ENCODE measurements around the gene CRKL.

CRKL gene

GRCh38 chr22:20956258-20957101, 39.3 kb downstream of the CRKL start (continued):
- no peak for TF ChIP-seq ZNF433 (tag by site-specific recombination; IDR thresholded peaks at IDR 0.05; ENCODE audit: low read depth)
- no peak for TF ChIP-seq ZSCAN5A (tag by site-specific recombination; IDR thresholded peaks at IDR 0.05)
- TF ChIP-seq ZNF19 (tag by site-specific recombination; IDR thresholded peaks at IDR 0.05; ENCODE audit: low read depth) = no peak
- no peak for TF ChIP-seq ZSCAN16 (tag by site-specific recombination; IDR thresholded peaks at IDR 0.05)
- TF ChIP-seq, protein P1, sequence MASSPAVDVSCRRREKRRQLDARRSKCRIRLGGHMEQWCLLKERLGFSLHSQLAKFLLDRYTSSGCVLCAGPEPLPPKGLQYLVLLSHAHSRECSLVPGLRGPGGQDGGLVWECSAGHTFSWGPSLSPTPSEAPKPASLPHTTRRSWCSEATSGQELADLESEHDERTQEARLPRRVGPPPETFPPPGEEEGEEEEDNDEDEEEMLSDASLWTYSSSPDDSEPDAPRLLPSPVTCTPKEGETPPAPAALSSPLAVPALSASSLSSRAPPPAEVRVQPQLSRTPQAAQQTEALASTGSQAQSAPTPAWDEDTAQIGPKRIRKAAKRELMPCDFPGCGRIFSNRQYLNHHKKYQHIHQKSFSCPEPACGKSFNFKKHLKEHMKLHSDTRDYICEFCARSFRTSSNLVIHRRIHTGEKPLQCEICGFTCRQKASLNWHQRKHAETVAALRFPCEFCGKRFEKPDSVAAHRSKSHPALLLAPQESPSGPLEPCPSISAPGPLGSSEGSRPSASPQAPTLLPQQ (tag by site-specific recombination; IDR thresholded peaks at IDR 0.05) = no peak
- peak; percentile 42 for TF ChIP-seq PATZ1 (tag by site-specific recombination; IDR thresholded peaks at IDR 0.05)
- no peak for TF ChIP-seq ZNF311 (tag by site-specific recombination; IDR thresholded peaks at IDR 0.05; ENCODE audit: borderline replicate concordance)
- no peak for TF ChIP-seq ZNF549 (tag by site-specific recombination; IDR thresholded peaks at IDR 0.05)
- no peak for TF ChIP-seq ZNF138 (tag by site-specific recombination; IDR thresholded peaks at IDR 0.05; ENCODE audit: borderline replicate concordance)
- no peak for TF ChIP-seq ZNF645 (tag by site-specific recombination; IDR thresholded peaks at IDR 0.05)
- no peak for TF ChIP-seq ZNF169 (tag by site-specific recombination; IDR thresholded peaks at IDR 0.05)
- no peak for TF ChIP-seq ZNF112 (tag by site-specific recombination; IDR thresholded peaks at IDR 0.05)
- no peak for TF ChIP-seq ZNF837 (tag by site-specific recombination; IDR thresholded peaks at IDR 0.05)
- TF ChIP-seq GLIS1 (tag by site-specific recombination; IDR thresholded peaks at IDR 0.05) = peak; percentile 39; the same call in 1 of the 2 replicates
- TF ChIP-seq ZNF292 (tag by site-specific recombination; IDR thresholded peaks at IDR 0.05; ENCODE audit: borderline replicate concordance, low read depth) = no peak
- no peak for TF ChIP-seq OVOL3 (tag by site-specific recombination; IDR thresholded peaks at IDR 0.05)
- peak; percentile 51 for TF ChIP-seq SP7 (tag by site-specific recombination; IDR thresholded peaks at IDR 0.05)
- TF ChIP-seq, protein P2, sequence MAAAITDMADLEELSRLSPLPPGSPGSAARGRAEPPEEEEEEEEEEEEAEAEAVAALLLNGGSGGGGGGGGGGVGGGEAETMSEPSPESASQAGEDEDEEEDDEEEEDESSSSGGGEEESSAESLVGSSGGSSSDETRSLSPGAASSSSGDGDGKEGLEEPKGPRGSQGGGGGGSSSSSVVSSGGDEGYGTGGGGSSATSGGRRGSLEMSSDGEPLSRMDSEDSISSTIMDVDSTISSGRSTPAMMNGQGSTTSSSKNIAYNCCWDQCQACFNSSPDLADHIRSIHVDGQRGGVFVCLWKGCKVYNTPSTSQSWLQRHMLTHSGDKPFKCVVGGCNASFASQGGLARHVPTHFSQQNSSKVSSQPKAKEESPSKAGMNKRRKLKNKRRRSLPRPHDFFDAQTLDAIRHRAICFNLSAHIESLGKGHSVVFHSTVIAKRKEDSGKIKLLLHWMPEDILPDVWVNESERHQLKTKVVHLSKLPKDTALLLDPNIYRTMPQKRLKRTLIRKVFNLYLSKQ (tag by site-specific recombination; IDR thresholded peaks at IDR 0.05; ENCODE audit: borderline replicate concordance) = no peak
- TF ChIP-seq, protein P3, sequence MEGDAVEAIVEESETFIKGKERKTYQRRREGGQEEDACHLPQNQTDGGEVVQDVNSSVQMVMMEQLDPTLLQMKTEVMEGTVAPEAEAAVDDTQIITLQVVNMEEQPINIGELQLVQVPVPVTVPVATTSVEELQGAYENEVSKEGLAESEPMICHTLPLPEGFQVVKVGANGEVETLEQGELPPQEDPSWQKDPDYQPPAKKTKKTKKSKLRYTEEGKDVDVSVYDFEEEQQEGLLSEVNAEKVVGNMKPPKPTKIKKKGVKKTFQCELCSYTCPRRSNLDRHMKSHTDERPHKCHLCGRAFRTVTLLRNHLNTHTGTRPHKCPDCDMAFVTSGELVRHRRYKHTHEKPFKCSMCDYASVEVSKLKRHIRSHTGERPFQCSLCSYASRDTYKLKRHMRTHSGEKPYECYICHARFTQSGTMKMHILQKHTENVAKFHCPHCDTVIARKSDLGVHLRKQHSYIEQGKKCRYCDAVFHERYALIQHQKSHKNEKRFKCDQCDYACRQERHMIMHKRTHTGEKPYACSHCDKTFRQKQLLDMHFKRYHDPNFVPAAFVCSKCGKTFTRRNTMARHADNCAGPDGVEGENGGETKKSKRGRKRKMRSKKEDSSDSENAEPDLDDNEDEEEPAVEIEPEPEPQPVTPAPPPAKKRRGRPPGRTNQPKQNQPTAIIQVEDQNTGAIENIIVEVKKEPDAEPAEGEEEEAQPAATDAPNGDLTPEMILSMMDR (tag by site-specific recombination; IDR thresholded peaks at IDR 0.05) = peak; percentile 18; the same call in 1 of the 2 replicates
- TF ChIP-seq TSHZ1 (tag by site-specific recombination; IDR thresholded peaks at IDR 0.05; ENCODE audit: borderline replicate concordance) = no peak
- TF ChIP-seq YY2 (tag by site-specific recombination; IDR thresholded peaks at IDR 0.05) = no peak
- TF ChIP-seq, protein P4, sequence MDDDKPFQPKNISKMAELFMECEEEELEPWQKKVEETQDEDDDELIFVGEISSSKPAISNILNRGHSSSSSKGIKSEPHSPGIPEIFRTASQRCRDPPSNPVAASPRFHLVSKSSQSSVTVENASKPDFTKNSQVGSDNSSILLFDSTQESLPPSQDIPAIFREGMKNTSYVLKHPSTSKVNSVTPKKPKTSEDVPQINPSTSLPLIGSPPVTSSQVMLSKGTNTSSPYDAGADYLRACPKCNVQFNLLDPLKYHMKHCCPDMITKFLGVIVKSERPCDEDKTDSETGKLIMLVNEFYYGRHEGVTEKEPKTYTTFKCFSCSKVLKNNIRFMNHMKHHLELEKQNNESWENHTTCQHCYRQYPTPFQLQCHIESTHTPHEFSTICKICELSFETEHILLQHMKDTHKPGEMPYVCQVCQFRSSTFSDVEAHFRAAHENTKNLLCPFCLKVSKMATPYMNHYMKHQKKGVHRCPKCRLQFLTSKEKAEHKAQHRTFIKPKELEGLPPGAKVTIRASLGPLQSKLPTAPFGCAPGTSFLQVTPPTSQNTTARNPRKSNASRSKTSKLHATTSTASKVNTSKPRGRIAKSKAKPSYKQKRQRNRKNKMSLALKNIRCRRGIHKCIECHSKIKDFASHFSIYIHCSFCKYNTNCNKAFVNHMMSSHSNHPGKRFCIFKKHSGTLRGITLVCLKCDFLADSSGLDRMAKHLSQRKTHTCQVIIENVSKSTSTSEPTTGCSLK (tag by site-specific recombination; IDR thresholded peaks at IDR 0.05) = no peak
- TF ChIP-seq ZNF157 (tag by site-specific recombination; IDR thresholded peaks at IDR 0.05) = no peak

Data from HEK293 (cell line).